HepG2 (cell line): ENCODE results near the gene EPB41. TPM values are rescaled to one million over a fixed set of nuclear protein-coding genes. Genes with fewer than 3 reads are reported as not detected.

Experiments used
- ATAC-seq: fragments of 200-7000 bp; cut with Tn5 transposase; 3 replicates; pipeline ENCODE4 v1.9.1; 2020; ENCODE audit warnings: mild to moderate bottlenecking, moderate library complexity
- BruUV-seq: library from RNA; stranded (reverse); fragments of 400-500 nt; replicated peaks from 2 replicates; lab custom pipeline; 2021; lab: Mats Ljungman, UMichigan
- CTCF ChIA-PET: fragments of 300-600 bp; formaldehyde crosslinking; extraction: SDS; loops from one replicate; lab custom pipeline; 2021; ENCODE audit warnings: low total read pairs, inconsistent platforms, low intra/inter-chr PET ratio; lab: Yijun Ruan, JAX
- POLR2A ChIA-PET: fragments of 350-600 bp; sonication (Branson Sonifier 250); formaldehyde crosslinking; loops from one replicate; lab custom pipeline; 2020; ENCODE audit warnings: antibody characterized with exemption, inconsistent platforms; lab: Yijun Ruan, JAX
- DNase-seq: peaks from one replicate; pipeline ENCODE4 v3.0.0-alpha.2; 2015; ENCODE audit warnings: low spot score
- FAIRE-seq: peaks from 3 replicates; lab custom pipeline; 2011; peaks lifted over from hg19 to GRCh38; lab: Jason Lieb, UNC
- H2AFZ ChIP-seq: one replicate; pipeline ENCODE4 v1.6.1; 2011; ENCODE audit warnings: low read length, inconsistent platforms
- H3K27ac ChIP-seq: fragments of 300-600 bp; 3 replicates; pipeline ENCODE4 v1.8.0; 2011; ENCODE audit warnings: mixed run types, mild to moderate bottlenecking, mixed read lengths, low read length, inconsistent platforms; ENCODE audit not compliant: insufficient read depth; ENCODE audit errors: extremely low read length
- H3K27me3 ChIP-seq, 2 experiments: fragments of 200-600 bp in 1 of 2; 2 replicates in 1 of 2; 3 replicates in 1 of 2; pipeline versions ENCODE4 v1.6.0 to v1.8.0; 2011; ENCODE audit warnings: low read length in 2 of 2, mild to moderate bottlenecking in 2 of 2, moderate library complexity in 2 of 2, inconsistent platforms in 1 of 2; ENCODE audit not compliant: insufficient read depth in 2 of 2, control insufficient read depth in 1 of 2
- H3K36me3 ChIP-seq, 2 experiments: fragments of 200-600 bp in 1 of 2; replicated peaks in 1 of 2; 2 replicates in 1 of 2; 3 replicates in 1 of 2; pipeline versions ENCODE4 v1.5.1 to v1.8.0; 2011; ENCODE audit warnings: low read length in 2 of 2, inconsistent platforms in 1 of 2; ENCODE audit not compliant: insufficient read depth in 2 of 2, control insufficient read depth in 1 of 2
- H3K4me1 ChIP-seq: 2 replicates; pipeline ENCODE4 v1.5.1; 2012; ENCODE audit warnings: low read length, inconsistent platforms; ENCODE audit not compliant: insufficient read depth
- H3K4me2 ChIP-seq: 2 replicates; pipeline ENCODE4 v1.6.0; 2011; ENCODE audit warnings: low read depth, low read length, inconsistent platforms
- H3K4me3 ChIP-seq, 3 experiments: fragments of 200-600 bp in 1 of 3; sonication (generic), shearing (Covaris generic) in 1 of 3; replicated peaks in 1 of 3; 2 replicates each; pipeline ENCODE4 v1.5.1; 2011 to 2016; ENCODE audit warnings: low read length in 3 of 3, inconsistent platforms in 2 of 3, low read depth in 2 of 3, mild to moderate bottlenecking in 2 of 3, control low read depth in 1 of 3, mixed read lengths in 1 of 3; ENCODE audit not compliant: insufficient read depth in 1 of 3
- H3K79me2 ChIP-seq: one replicate; pipeline ENCODE4 v1.6.1; 2011; ENCODE audit warnings: low read length, inconsistent platforms; ENCODE audit not compliant: insufficient read depth
- H3K9ac ChIP-seq: 2 replicates; pipeline ENCODE4 v1.6.0; 2011; ENCODE audit warnings: mild to moderate bottlenecking, low read depth, low read length, inconsistent platforms; ENCODE audit not compliant: insufficient read depth
- H3K9me3 ChIP-seq: 2 replicates; pipeline ENCODE4 v1.5.1; 2012; ENCODE audit warnings: mild to moderate bottlenecking, low read length
- H4K20me1 ChIP-seq: 2 replicates; pipeline ENCODE4 v1.6.0; 2011; ENCODE audit warnings: inconsistent platforms, mild to moderate bottlenecking, low read length, moderate library complexity; ENCODE audit not compliant: insufficient read depth
- E2F1 ChIP-seq: sonication (generic); formaldehyde crosslinking; IDR thresholded peaks from 2 replicates; pipeline ENCODE4 v1.5.0; 2020; ENCODE audit warnings: missing genetic modification reagents
- MIER2 ChIP-seq: IDR thresholded peaks from 2 replicates; pipeline ENCODE4 v1.6.1; 2016; ENCODE audit warnings: missing biosample characterization, missing genetic modification reagents
- PHF20 ChIP-seq: sonication (generic); formaldehyde crosslinking; IDR thresholded peaks from 2 replicates; pipeline ENCODE4 v1.5.0; 2020; ENCODE audit warnings: mild to moderate bottlenecking, missing genetic modification reagents
- RORA ChIP-seq: sonication (generic); formaldehyde crosslinking; IDR thresholded peaks from 2 replicates; pipeline ENCODE4 v1.5.0; 2020; ENCODE audit warnings: mild to moderate bottlenecking, missing genetic modification reagents, moderate library complexity
- TAF1 ChIP-seq: sonication (generic); formaldehyde crosslinking; IDR thresholded peaks from 2 replicates; pipeline ENCODE4 v1.4.0; 2020; ENCODE audit warnings: missing genetic modification reagents
- ZNF276 ChIP-seq: sonication (generic); formaldehyde crosslinking; IDR thresholded peaks from 2 replicates; pipeline ENCODE4 v1.4.0; 2020; ENCODE audit warnings: mild to moderate bottlenecking, low read depth, missing genetic modification reagents
- ZNF501 ChIP-seq: sonication (generic); formaldehyde crosslinking; IDR thresholded peaks from 2 replicates; pipeline ENCODE4 v1.5.1; 2020; ENCODE audit warnings: mild to moderate bottlenecking, moderate library complexity, missing genetic modification reagents
- ZNF543 ChIP-seq: sonication (generic); formaldehyde crosslinking; IDR thresholded peaks from 2 replicates; pipeline ENCODE4 v1.4.0; 2020; ENCODE audit warnings: mild to moderate bottlenecking, missing genetic modification reagents
- ZNF546 ChIP-seq: sonication (generic); formaldehyde crosslinking; conservative IDR thresholded peaks from 2 replicates; pipeline ENCODE4 v1.8.1; 2023; ENCODE audit warnings: mild to moderate bottlenecking, missing genetic modification reagents
- ZNF605 ChIP-seq: sonication (generic); formaldehyde crosslinking; IDR thresholded peaks from 2 replicates; pipeline ENCODE4 v1.8.0; 2022; ENCODE audit warnings: mild to moderate bottlenecking, missing genetic modification reagents
- ZNF687 ChIP-seq: sonication (generic); formaldehyde crosslinking; IDR thresholded peaks from 2 replicates; pipeline ENCODE4 v1.5.1; 2020; ENCODE audit warnings: mild to moderate bottlenecking, missing genetic modification reagents, moderate library complexity
- ZNF724P ChIP-seq: sonication (generic); formaldehyde crosslinking; IDR thresholded peaks from 2 replicates; pipeline ENCODE4 v1.8.0; 2022; ENCODE audit warnings: missing genetic modification reagents, borderline replicate concordance
- WGBS: methylation state at CpG from one replicate; pipeline ENCODE4 v1.1.6; 2017; ENCODE audit warnings: low lambda C conversion rate; 5-methylcytosine and 5-hydroxymethylcytosine counted together
- in situ Hi-C: cut with HindIII; loops from 2 replicates; pipeline ENCODE4 v1.10.0; 2017; ENCODE audit warnings: low pct_unique_long_range_greater_than_20kb; ENCODE audit not compliant: extremely low pct_ligation_motif_present
- intact Hi-C: fragments of 100-400 bp; cut with micrococcal nuclease; formaldehyde crosslinking; loops from one replicate; pipeline ENCODE4 v1.10.0; 2022; ENCODE audit not compliant: unreplicated experiment
- polyA plus RNA-seq, 8 experiments: library from polyadenylated mRNA; depleted of rRNA in 3 of 8; stranded (reverse) in 7 of 8; unstranded in 1 of 8; fragments of >200 nt; fragmentation: Illumina TruSeq in 4 of 8; extraction: Trizol in 4 of 8; gene quantifications; 2 replicates each; pipeline versions ENCODE4 v1.2.1 to v1.2.3, GENCODE V29; 2011 to 2016; ENCODE audit warnings: low read depth in 4 of 8, missing spikeins in 1 of 8, mixed read lengths in 1 of 8; ENCODE audit not compliant: insufficient read depth in 1 of 8
- total RNA-seq, 5 experiments: library from RNA; depleted of rRNA; stranded (reverse); fragments of >200 nt; fragmentation: Illumina TruSeq; extraction: Trizol; gene quantifications; 2 replicates each; pipeline ENCODE4 v1.2.3, GENCODE V29; 2016; ENCODE audit warnings: low read depth in 1 of 5
- TF ChIP-seq, protein P1 (sequence below): IDR thresholded peaks from 2 replicates; pipeline ENCODE4 v1.6.1; 2016; ENCODE audit warnings: missing biosample characterization, missing genetic modification reagents, low read depth

Gene EPB41
- total and polyA plus RNA-seq, 2 of the 13 experiments (the other 11 are each of a cell fraction or from before 2014, with no cell fraction given) = 34.5 to 46.7 TPM

DNA sequence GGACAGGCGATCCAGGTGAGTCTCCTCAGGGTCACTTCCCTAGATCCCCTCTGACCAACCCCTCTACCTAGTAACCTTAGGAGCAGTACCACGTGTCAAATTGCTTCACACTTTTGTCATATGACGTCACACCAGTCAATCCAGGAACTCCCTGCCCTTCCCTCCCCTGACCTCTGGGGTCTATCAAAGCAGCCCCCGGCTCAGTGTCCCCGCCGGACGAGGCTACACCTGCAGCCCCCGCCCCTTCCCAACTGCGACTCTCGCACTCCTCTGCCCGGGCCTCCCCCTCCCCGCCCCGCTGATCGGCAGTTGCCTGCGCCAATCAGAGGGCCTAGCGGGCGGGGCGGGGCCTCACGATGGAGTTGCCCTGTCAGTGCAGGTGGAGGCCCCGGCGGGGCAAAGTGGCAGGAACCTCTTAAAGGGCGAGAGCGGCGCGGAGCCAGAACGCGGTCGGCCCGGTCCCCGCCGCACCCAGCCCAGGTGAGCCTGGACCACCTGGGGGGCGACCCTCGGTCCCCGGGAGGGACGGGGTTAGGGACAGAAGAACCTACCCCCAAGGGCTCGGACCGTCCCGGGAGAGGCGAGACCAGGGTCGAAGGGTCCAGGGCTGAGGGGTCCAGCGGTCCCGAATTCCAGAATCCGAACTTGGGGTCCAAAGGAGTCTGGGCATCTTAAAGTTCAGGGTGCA, 27.5 kb upstream of the EPB41 start:
- intact Hi-C loops = loop anchor here (5.0 to 10.0 kb wide), 2 partner anchors 238 to 295 kb away; partner anchors contain the start of genes SRSF4 and TMEM200B
- WGBS = 2% methylated on average over 34 of the region's 43 CpGs
- FAIRE-seq = no peak
- TF ChIP-seq E2F1 (peak; percentile 18; the same call in 1 of the 2 replicates), ZNF687 (CRISPR knock-in tag) (peak; percentile 79), ZNF501 (CRISPR knock-in tag) (no peak), ZNF276 (CRISPR knock-in tag) (no peak), ZNF543 (CRISPR knock-in tag) (no peak; the same call in none of the 2 replicates), RORA (CRISPR knock-in tag) (no peak), PHF20 (CRISPR knock-in tag) (no peak), ZNF546 (CRISPR knock-in tag) (no peak), TAF1 (CRISPR knock-in tag) (peak; percentile 83), ZNF605 (CRISPR knock-in tag) (peak; percentile 76; the same call in 1 of the 2 replicates), MIER2 (no peak), ZNF724P (CRISPR knock-in tag) (no peak)
- TF ChIP-seq, protein P1, sequence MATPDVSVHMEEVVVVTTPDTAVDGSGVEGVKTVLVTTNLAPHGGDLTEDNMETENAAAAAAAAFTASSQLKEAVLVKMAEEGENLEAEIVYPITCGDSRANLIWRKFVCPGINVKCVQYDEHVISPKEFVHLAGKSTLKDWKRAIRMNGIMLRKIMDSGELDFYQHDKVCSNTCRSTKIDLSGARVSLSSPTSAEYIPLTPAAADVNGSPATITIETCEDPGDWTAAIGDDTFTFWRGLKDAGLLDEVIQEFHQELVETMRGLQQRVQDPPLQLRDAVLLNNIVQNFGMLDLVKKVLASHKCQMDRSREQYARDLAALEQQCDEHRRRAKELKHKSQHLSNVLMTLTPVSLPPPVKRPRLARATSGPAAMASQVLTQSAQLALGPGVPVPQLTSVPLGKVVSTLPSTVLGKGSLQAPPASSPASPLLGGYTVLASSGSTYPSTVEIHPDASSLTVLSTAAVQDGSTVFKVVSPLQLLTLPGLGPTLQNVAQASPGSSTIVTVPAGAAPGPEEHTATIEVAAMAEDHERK (CRISPR knock-in tag) = no peak

More for the DNA sequence above, 27.5 kb upstream of the EPB41 start:
- H3K4me1 ChIP-seq = peaks cover 48% of the 10 kb centered on the region
- no TSS peak for BruUV-seq
- in situ Hi-C loops = loop anchor here (10.0 kb wide), 2 partner anchors 98 to 238 kb away; partner anchors contain the start of gene TMEM200B
- CTCF ChIA-PET = no interaction called here
- H3K79me2 ChIP-seq = peaks cover 13% of the 10 kb centered on the region
- POLR2A ChIA-PET = interaction anchor here (1.0 to 1.4 kb wide), 2 partner anchors 10 to 27 kb away, joined by 4 read pairs; partner anchors contain the start of gene EPB41
- H3K27ac ChIP-seq = peak overlapping the region; percentile 66
- peak; percentile 80 for DNase-seq
- peak overlapping the region; percentile 83 for H3K4me2 ChIP-seq
- no peak overlapping the region for H2AFZ ChIP-seq
- H3K36me3 ChIP-seq = 0 out of 5 replicates have a peak, but pooled peaks cover 0 to 3% of the 10 kb centered on the region in 2 experiments
- H3K27me3 ChIP-seq = no peaks in the 10 kb centered on the region; a peak in 1 of 5 replicates
- peak; percentile 84 for ATAC-seq
- peak overlapping the region; percentile 97 to 100 (median 98) for H3K4me3 ChIP-seq
- H3K9me3 ChIP-seq = no peaks in the 10 kb centered on the region
- H4K20me1 ChIP-seq = no peaks in the 10 kb centered on the region; the same call in 1 of the 2 replicates
- H3K9ac ChIP-seq = peak overlapping the region; percentile 87
